ENCODE measurements around the gene MEIOB. TPM values are rescaled to one million over a fixed set of nuclear protein-coding genes. Genes with fewer than 3 reads are reported as not detected.

The MEIOB gene
- total RNA-seq, 1 experiment from 2014 or later = 0.62 TPM

DNA sequence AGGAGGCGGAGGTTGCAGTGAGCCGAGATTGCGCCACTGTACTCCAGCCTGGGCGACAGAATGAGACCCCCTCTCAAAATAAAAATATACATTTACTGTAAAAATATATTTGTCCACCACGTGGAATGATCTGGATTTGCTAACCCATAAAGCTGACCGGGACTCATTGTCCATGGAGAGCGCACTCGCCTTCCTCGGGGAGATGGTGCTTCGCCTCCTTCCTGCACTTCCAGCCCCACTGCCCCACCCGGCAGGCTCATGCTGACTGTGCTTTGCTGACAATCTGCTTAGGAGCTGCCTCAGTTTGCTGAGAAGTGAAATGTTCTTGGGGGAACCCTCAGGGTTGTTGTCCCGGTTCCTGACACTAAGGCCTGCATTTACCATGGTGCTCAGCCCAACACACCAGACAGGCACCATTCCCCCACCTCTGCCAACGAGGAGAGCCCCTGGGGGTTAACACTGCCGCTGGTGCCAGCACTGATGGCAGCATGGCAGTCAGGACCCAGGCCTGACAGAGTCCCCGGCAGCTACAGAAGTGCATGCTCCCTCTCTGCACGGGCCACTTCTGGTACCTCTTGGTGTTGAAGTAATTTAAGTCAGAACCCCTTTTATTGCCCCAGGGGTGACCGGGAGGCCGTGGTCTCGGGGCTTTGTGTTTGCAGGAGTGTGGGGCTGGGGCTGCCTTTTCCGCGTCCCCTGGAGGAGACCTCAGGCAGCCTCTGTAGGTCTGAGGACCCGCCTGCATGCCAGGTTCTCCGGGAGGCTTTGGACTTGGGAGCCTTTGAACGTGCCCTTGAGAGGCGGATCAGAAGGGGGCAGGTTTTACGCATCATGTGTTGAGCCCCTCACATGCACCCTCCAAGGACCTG is 86.8 kb downstream of the MEIOB start:
- TF ChIP-seq EZH2 (IDR thresholded peaks at IDR 0.05; ENCODE audit: borderline replicate concordance, low read depth, low read length, poor library complexity, severe bottlenecking) = no peak
- TF ChIP-seq, protein P1, sequence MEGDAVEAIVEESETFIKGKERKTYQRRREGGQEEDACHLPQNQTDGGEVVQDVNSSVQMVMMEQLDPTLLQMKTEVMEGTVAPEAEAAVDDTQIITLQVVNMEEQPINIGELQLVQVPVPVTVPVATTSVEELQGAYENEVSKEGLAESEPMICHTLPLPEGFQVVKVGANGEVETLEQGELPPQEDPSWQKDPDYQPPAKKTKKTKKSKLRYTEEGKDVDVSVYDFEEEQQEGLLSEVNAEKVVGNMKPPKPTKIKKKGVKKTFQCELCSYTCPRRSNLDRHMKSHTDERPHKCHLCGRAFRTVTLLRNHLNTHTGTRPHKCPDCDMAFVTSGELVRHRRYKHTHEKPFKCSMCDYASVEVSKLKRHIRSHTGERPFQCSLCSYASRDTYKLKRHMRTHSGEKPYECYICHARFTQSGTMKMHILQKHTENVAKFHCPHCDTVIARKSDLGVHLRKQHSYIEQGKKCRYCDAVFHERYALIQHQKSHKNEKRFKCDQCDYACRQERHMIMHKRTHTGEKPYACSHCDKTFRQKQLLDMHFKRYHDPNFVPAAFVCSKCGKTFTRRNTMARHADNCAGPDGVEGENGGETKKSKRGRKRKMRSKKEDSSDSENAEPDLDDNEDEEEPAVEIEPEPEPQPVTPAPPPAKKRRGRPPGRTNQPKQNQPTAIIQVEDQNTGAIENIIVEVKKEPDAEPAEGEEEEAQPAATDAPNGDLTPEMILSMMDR (conservative IDR thresholded peaks at IDR 0.05; ENCODE audit: low read depth, low read length) = no peak
- Histone ChIP-seq H3K27ac (ENCODE audit: low read depth, low read length, poor library complexity, severe bottlenecking) (no peak overlapping the region), H3K4me3 (ENCODE audit: low read depth, low read length, poor library complexity, severe bottlenecking) (no peak overlapping the region), H3K36me3 (ENCODE audit: insufficient read depth, low read length, poor library complexity, severe bottlenecking) (peaks cover 18% of the 10 kb centered on the region), H3K9me3 (ENCODE audit: low read depth, low read length, poor library complexity, severe bottlenecking) (no peaks in the 10 kb centered on the region), H3K4me1 (ENCODE audit: insufficient read depth, low read length, poor library complexity, severe bottlenecking) (no peaks in the 10 kb centered on the region), H3K27me3 (replicated peaks; ENCODE audit: insufficient read depth, low read depth, low read length, poor library complexity) (no peaks in the 10 kb centered on the region)
- POLR2A ChIA-PET (ENCODE audit: low non-redundant PET) = no interaction called here
- DNase-seq (ENCODE audit: low spot score) = no peak
- CTCF ChIA-PET = no interaction called here
- no TSS peak for BruUV-seq (replicated peaks)
- intact Hi-C loops (cut with micrococcal nuclease; ENCODE audit: unreplicated experiment) = no loop called here

Other genes starting within 250 kb of the MEIOB start
- 197 and 200 TPM in 2 replicates for gene JPT2, start 193.9 kb downstream of the MEIOB start, total RNA-seq (2021)
- gene MAPK8IP3, start 166.0 kb downstream of the MEIOB start, total RNA-seq (2021) = 66.9 and 69.2 TPM in 2 replicates
- gene NME3, start 100.6 kb downstream of the MEIOB start, total RNA-seq (2021) = 35.3 and 40.8 TPM in 2 replicates
- 19.5 and 19.9 TPM in 2 replicates for gene EME2, start 99.4 kb downstream of the MEIOB start, total RNA-seq (2021)
- gene MRPS34, start 99.0 kb downstream of the MEIOB start, total RNA-seq (2021) = 247 and 250 TPM in 2 replicates
- gene SPSB3, start 89.6 kb downstream of the MEIOB start, total RNA-seq (2021) = 15.0 and 20.8 TPM in 2 replicates
- gene NUBP2, start 89.2 kb downstream of the MEIOB start, total RNA-seq (2021) = 76.0 and 76.6 TPM in 2 replicates
- not detected in 2 replicates for gene IGFALS, start 78.5 kb downstream of the MEIOB start, total RNA-seq (2021)
- 14.4 and 23.4 TPM in 2 replicates for gene HAGH, start 45.3 kb downstream of the MEIOB start, total RNA-seq (2021)
- gene FAHD1, start 45.0 kb downstream of the MEIOB start, total RNA-seq (2021) = 19.9 and 22.1 TPM in 2 replicates
- not detected in 2 replicates for gene HS3ST6, start 46.3 kb upstream of the MEIOB start, total RNA-seq (2021)
- 17.7 and 23.4 TPM in 2 replicates for gene MSRB1, start 71.0 kb upstream of the MEIOB start, total RNA-seq (2021)
- gene RPL3L, start 82.5 kb upstream of the MEIOB start, total RNA-seq (2021) = not detected in 2 replicates
- gene NDUFB10, start 87.4 kb upstream of the MEIOB start, total RNA-seq (2021) = 178 and 210 TPM in 2 replicates
- gene RPS2, start 92.7 kb upstream of the MEIOB start, total RNA-seq (2021) = 3,326 and 3,385 TPM in 2 replicates
- not detected in 2 replicates for gene RNF151, start 94.7 kb upstream of the MEIOB start, total RNA-seq (2021)
- gene TBL3, start 99.9 kb upstream of the MEIOB start, total RNA-seq (2021) = 58.4 and 64.1 TPM in 2 replicates
- 0.90 and 1.2 TPM in 2 replicates for gene NOXO1, start 109.3 kb upstream of the MEIOB start, total RNA-seq (2021)
- gene GFER, start 112.0 kb upstream of the MEIOB start, total RNA-seq (2021) = 26.2 and 27.4 TPM in 2 replicates
- gene SYNGR3, start 117.8 kb upstream of the MEIOB start, total RNA-seq (2021) = 1.4 and 2.3 TPM in 2 replicates
- gene ZNF598, start 137.7 kb upstream of the MEIOB start, total RNA-seq (2021) = 68.0 and 75.8 TPM in 2 replicates
- gene NPW, start 147.6 kb upstream of the MEIOB start, total RNA-seq (2021) = 96.5 and 105 TPM in 2 replicates
- gene NHERF2, start 154.7 kb upstream of the MEIOB start, total RNA-seq (2021) = 19.5 and 26.4 TPM in 2 replicates
- 51.6 and 65.4 TPM in 2 replicates for gene NTHL1, start 175.7 kb upstream of the MEIOB start, total RNA-seq (2021)
- gene TSC2, start 175.8 kb upstream of the MEIOB start, total RNA-seq (2021) = 125 and 155 TPM in 2 replicates